Activated CD4-positive, alpha-beta T cell treated with anti-CD3 and anti-CD28 coated beads, Interleukin-10, Interleukin-2, amounts not matched to agents 100 ng/mL and 50 ng/mL, durations not matched to agents 16 hours and 8 hours (primary cell): Measurements from ENCODE around the gene ARFGEF3.
"Not testable (repeated sequence)": the region's sequence is repeated elsewhere in the genome, so short reads cannot be mapped to it uniquely, and the experiment has no call there.

Experiments used
- DNase-seq: peaks from one replicate; pipeline ENCODE4 v3.0.0-alpha.2; 2020

Gene ARFGEF3

GRCh38 chr6:138287144-138287955, 125.6 kb downstream of the ARFGEF3 start:
- DNase-seq: peak; percentile 50

- not testable (repeated sequence) for DNase-seq
Measured at GRCh38 chr6:138288428-138289085, 126.8 kb downstream of the ARFGEF3 start.

GRCh38 chr6:138289739-138290138, 128.0 kb downstream of the ARFGEF3 start:
- peak; percentile 11 for DNase-seq

GRCh38 chr6:138290423-138290962, 128.8 kb downstream of the ARFGEF3 start:
- DNase-seq: no peak

GRCh38 chr6:138291036-138291848, 129.5 kb downstream of the ARFGEF3 start:
- no peak for DNase-seq

GRCh38 chr6:138291849-138292181, 130.1 kb downstream of the ARFGEF3 start:
- no peak for DNase-seq

- DNase-seq: no peak
Measured at GRCh38 chr6:138292482-138292881, 130.7 kb downstream of the ARFGEF3 start.

GRCh38 chr6:138293428-138294395, 132.0 kb downstream of the ARFGEF3 start:
- no peak for DNase-seq

- DNase-seq: no peak
Measured at GRCh38 chr6:138296381-138296780, 134.6 kb downstream of the ARFGEF3 start.

GRCh38 chr6:138296786-138297185, 135.0 kb downstream of the ARFGEF3 start:
- no peak for DNase-seq

GRCh38 chr6:138297761-138298298, 136.1 kb downstream of the ARFGEF3 start:
- peak; percentile 57 for DNase-seq

- no peak for DNase-seq
Measured at GRCh38 chr6:138300469-138300868, 138.7 kb downstream of the ARFGEF3 start.

GRCh38 chr6:138302554-138302953, 140.8 kb downstream of the ARFGEF3 start:
- DNase-seq: no peak

GRCh38 chr6:138307352-138307751, 145.6 kb downstream of the ARFGEF3 start:
- DNase-seq: no peak

- no peak for DNase-seq
Measured at GRCh38 chr6:138307816-138308730, 146.3 kb downstream of the ARFGEF3 start.

- DNase-seq: no peak
Measured at GRCh38 chr6:138308731-138309110, 147.0 kb downstream of the ARFGEF3 start.

GRCh38 chr6:138309695-138310094, 148.0 kb downstream of the ARFGEF3 start:
- DNase-seq: no peak

- no peak for DNase-seq
Measured at GRCh38 chr6:138310294-138310693, 148.6 kb downstream of the ARFGEF3 start.

GRCh38 chr6:138310821-138311220, 149.1 kb downstream of the ARFGEF3 start:
- no peak for DNase-seq

- no peak for DNase-seq
Measured at GRCh38 chr6:138311268-138311667, 149.5 kb downstream of the ARFGEF3 start.
